Left renal cortex interstitium (tissue), 4 donors: Measurements from ENCODE around the gene SULT2B1. TPM values are rescaled to one million over a fixed set of nuclear protein-coding genes. Genes with fewer than 3 reads are reported as not detected.

Experiments used
- DNase-seq, 4 donors: peaks; one replicate each; pipeline ENCODE4 v3.0.0-alpha.2; 2013; ENCODE audit warnings: low read depth in 4 of 4, low spot score in 2 of 4, missing footprints in 1 of 4
- polyA plus RNA-seq, 4 donors: library from polyadenylated mRNA; unstranded; fragments of 120-200 nt; gene quantifications; one replicate each; pipeline ENCODE4 v1.2.1, GENCODE V29; 2013; ENCODE audit not compliant: insufficient read length in 4 of 4

The SULT2B1 gene
- polyA plus RNA-seq, 4 donors, result 0.25 to 0.39 (median 0.35) TPM

DNA sequence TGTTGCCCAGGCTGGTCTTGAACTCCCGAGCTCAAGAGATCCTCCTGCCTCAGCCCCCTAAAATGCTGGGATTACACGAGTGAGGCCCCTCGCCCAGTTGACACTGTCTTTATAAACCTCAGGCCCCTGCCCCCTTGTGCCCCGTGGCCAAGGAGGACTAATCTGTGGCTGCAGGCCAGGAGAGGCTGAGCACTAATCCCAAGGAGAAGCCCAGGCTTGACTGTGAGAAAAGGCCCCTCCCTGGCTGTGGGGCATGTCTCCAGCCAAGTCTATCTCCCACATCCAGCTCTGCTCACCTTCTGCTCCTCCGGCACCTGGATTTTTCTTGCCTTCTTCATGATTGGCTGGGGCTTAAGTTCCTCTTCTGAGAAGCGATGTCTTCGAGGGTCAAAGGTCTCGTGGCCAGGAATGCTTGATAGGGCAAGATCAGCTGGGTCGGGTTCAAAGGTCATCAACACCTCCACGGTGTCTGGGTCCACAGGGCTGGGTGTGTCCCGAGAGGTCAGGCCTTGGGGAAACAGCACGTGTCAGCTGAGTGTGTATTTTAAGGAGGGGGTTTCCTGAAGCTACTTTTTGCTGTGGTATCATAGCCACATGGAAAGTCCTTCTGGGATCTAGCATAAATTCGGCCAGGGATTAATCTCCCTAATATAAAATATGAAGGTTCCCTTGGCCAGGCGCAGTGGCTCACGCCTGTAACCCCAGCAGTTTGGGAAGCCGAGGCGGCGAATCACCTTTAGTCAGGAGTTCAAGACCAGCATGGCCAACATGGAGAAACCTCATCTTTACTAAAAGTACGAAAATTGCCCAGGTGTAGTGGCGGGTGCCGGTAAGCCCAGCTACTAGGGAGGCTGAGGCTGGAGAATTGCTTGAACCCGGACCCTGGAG is 81.4 kb downstream of the SULT2B1 start:
- no peak for DNase-seq

DNA sequence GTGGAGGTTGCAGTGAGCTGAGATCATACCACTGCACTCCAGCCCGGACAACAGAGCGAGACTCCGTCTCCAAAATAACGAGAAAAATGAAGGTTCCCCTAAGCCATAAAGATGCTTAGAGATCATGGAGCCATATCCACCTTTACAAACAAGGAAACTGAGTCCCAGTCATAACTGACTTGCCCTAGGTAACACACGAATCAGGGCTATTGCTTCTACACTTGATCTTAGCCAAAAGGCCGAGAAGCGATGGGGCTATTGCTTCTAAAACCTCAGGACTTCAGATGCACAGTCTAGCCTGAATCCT is 82.0 kb downstream of the SULT2B1 start:
- DNase-seq, result no peak

DNA sequence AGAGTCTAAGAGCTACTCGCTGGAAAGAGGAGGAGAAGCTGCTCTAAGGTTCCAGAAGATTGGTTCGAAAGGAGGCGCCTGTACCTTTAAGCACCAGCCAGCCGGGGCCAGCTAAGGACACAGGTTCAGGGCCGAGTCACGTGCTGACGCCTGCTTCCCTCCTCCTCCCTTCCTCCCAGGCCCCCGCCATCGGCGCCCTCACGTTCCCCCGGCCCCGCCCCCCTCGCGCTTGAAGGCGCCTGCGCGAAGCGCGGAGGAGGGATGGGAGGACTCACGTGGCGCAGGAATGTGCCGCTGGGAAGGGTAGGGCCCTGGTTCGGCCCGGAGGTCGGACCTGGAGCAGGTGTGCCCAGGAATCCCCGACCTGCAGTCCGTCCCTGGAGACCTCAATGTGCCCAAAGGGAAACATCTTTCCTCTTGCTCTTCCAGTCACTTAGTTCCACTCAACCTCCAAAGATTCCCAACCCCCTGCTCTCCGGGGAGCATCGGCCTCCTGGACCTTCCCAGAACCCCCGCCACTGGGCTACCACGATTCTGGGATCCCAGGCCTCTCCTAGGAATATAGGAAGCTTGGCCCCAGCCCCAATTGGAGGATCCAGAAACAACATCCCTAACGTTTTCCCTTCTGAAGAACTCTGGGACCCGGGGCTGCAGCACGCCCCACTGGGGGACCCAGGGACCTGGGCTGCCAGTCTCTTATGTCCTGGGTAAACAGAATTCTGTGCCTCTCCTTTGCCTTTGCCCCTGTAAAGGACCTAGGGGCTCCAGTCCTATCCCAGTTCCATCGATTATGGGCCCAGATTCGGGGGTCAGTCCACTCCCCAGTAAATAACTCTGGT is 82.7 kb downstream of the SULT2B1 start:
- peak in 2 of 4 donors; percentile 90 to 92 for DNase-seq

DNA sequence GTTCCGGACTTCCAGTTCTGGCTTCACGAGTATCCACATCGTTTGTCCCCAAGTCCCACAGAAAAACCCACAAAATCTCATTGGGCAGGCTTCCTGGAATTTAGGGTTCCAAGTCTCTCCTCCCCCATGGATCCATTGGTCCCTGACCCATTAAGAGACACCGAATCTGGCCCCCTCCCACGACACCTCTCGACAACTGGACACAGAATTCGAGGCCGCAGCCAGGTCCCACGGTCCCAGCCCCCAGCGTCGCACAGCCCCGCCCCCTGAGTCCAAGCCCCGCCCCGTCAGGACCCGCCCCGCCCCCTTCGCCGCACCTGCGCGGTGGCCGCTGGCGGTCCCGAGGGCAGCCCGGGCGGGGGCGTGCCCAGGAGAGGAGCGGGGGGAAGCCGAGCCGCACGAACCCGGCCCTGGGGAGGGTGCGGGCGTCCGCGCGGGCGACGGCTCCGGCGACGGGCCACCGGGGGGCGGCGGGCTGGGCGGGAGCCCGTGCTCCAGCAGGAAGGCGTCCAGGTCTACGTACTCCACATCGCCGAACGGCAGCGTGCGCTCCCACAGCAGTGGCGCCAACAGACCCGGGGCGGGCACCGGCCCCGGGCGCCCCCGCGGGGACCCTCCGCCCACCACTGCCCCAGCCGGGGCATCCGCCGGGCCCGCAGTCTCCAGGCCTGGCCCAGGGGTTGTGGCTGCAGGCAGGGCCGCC is 83.4 kb downstream of the SULT2B1 start:
- DNase-seq, result no peak

DNA sequence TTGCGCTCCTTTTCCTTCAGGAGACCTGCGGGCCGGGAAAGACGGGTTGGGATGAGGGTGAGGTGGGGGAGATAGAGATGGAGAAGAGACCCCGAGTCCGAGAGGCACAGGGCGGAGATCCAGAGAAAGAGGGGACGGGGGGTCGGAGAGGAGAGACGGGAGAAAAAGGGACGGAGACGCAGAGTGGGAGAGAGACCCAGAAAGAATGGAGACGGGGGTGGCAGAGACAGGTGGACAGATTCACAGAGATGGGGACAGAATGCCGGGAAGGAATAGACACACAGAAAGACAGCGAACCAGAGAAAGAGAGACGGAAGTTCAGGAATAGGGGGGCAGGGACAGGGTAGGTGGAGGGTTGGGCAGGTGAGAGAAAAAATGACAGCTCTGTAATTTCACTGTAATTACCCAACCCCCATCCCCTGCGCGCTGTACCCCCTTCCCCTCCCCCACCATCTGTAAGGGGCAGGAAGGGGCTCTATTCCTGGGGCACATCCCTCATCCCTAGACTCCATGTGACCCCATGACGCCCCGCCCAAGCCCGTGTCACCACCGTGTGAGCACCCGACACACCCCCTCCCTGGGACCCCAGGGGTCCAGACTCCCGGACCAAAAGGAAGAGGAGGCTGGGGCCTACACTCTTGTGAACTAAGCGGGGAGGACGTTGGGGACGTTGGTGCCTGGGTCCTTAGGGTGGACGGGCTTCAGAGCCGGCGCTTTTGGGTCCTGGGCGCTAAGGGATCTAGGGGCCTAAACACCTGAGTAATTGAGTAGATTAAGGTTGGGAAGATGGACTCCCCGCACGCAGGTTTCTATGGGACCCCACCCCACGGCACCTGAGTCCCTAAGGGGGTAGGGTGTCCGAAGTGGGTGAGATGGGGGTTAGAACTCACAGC is 84.2 kb downstream of the SULT2B1 start:
- DNase-seq, result no peak

DNA sequence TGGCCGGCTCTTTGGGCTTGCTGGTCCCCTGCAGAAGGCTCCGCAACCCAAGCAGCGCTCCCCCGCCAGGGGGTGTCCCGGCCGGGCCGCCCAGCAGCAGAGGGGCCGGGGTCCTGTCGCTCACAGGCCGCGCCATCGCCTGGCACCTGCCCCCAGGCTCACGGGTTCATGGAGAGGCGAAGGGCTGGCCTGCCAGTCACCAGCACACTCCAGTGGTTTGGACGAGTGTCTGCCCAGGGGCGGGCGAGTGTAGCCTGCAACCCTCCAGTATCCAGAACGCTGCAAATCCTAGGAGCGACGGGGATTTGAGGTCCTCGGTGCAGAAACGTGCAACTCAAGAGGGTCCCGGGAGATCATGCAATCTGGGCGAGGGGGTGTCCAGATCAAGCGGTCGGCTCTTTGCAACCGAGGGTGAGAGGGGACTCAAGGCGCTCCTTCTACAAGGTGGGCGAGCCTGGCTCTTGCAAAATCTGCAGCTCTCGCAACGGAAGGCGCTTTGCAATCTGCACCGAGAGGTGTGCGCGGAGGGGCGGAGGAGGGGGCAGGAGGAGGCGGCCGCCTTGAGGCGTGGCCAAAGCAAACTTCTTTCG is 85.0 kb downstream of the SULT2B1 start, which contains the start of gene DBP:
Gene DBP (minus strand): TSS at position 521 of the 590 bp plus-strand sequence. CDS start 385 bp downstream, at position 136.
- no peak for DNase-seq

DNA sequence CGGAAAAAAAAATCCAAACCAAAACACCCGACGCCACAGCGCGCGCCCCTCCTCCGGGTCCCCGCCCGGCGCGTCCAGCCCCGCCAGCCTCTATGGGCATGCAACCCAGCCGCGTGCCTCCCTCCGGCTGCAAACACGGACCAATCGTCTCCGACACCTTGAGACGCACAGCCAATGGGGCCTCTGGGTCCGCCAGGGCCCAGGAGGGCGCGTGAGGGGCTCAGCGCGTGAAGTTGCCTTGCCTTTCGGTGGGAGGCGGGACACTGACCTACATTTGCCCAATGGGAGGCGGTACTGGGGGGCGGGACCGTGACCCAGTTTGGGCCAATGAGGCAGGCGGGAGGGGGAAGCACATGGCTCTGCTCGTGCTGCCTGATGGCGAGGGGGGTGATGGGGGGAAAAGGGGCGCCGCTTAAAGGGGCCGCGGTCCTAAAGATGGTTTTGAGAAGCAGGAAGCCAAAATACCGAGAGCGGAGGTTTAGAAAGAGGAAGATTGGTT is 85.5 kb downstream of the SULT2B1 start:
- DNase-seq, result peak; percentile 97 to 99 (median 97)

DNA sequence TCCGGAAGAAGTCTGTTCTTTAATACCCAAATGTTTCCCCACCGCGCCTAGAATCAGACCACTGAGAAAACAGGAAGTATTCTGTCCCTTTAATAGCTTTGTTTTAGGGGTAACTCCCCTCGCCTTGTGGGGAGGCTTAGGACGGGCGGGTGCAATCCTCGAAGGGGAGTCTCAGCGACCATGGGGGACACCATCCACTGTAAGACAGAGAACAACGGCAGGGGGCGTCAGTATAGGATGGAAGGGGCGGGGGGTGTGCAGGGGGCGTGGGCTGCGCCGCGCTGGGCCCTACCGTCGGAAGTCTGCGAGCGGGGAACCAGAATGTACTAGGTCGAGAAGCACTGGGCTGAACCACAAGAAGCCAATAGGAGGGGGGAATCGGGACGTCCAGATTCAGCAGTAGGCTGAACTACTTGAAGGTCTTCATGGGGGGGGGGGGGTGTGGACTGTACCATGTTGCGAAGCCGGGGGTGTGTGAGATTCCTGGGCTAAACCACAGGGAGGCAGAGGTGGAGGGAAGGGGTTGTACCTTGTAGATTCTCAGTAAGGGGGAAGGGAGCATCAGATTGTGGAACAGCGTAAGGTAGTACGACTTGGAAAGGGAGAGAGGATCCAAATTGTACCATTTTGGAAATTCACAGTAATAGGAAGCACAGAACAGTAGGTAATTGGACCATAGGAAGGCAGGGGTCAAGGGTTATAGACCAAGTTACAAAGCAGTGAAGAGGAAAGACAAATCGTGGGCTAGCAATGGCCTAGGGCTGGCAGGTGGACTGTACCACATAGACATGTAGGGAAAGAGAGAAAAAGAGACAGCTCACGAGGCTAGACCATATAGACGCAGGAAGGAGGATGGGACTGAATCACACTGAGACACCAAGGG is 86.2 kb downstream of the SULT2B1 start:
- peak in 2 of 4 donors; percentile 87 to 89 for DNase-seq

DNA sequence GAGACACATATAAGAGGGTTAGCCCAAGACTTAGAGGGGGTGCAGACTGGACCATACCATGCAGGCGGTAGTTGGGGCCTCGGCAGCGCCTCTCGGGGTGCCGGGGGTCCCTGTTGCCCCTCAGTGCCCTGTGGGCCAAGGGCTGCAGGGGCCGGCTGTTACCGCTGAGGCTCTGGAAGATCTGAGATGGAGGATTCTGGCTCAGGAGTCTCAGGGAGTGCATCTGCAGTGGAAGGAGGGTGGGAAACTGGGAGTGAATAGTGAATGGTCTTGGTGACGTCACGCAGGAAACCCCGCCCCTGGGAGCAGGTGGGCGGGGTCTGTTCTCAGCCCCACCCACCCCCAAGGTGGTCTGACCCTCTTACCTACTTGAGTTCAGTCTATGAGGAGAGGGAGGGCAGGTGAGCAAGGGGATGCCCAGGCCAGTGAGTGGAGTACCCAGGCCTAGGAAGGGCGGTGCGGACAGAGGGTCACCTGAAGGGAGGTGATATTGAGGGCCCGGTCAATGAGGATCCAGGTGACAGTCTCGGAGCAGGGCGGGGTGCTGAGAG is 86.9 kb downstream of the SULT2B1 start:
- DNase-seq, result no peak

DNA sequence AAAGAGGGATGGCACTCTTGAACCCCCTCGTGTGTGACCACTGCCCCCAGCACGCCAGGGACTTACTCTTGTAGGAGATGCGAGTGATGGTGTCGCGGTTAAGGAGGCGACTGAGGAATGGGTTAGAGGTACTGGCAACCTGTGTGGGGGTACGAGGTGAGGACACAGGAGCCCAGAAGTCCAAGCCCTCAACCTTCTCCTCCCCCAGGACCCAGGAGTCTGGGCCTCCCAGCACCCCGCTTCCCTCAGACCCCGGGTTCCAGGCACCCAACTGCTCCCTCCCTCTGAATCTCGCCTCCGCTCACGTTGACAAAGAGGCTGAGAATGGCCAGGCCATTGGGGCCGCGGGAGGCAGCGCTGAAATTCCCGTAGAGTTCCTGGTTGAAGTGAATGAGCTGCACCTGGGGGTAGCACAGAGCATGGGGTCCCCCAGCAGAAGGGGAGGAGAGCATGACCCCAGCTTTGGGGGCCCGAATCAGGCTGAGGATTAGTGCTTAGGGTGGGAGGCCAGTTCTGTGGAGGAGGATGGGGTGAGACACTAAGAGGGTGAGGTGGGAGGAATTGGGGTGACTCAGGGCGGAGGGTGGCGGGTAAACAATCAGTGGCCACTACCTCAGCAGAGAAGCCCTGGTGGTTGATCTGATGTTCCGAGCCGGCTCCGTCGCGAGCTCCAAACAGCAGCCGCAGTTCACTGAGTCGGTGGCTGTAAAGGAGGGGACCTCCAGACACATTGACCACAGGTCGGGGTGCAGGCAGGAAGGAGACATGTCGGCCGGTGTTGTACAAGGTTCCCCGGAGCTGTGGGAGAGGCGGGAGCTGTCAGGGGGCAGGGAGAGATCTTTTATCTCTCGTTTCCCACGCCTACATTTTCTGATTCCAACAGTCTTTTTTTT is 87.8 kb downstream of the SULT2B1 start:
- no peak for DNase-seq

DNA sequence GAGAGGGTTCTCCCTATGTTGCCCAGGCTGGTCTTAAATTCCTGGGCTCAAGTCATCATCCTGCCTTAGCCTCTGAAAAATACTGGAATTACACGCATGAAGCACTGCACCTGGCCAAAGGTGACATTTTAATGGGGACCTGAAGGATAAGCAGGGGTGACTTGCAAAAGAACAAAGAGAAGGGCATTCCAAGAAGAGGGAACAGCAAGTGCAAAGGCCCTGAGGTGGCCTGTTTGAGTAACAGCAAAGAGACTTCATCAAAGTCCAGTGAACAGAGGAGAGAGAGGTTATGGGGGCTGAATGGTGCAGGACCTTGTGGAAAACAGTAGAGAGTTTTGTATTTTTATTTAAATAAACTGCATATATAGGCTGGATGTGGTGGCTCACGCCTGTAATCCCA is 89.9 kb downstream of the SULT2B1 start:
- no peak for DNase-seq

DNA sequence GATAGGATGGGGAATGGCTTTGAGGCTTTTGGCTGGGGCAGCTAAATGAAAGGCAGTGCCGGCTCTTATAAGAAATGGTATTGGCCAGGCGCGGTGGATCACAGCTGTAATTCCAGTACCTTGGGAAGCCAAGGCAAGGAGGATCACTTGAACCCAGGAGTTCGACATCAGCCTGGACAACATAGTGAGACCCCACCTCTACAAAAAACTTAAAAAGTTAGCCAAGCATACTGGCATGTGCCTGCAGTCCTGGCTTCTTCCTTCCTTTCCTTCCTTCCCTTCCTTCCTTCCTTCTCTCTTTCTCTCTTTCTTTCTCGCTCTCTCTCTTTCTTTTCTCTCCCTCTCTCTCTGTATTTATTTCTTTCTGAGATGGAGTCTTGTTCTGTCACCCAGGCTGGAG is 90.9 kb downstream of the SULT2B1 start:
- no peak for DNase-seq

DNA sequence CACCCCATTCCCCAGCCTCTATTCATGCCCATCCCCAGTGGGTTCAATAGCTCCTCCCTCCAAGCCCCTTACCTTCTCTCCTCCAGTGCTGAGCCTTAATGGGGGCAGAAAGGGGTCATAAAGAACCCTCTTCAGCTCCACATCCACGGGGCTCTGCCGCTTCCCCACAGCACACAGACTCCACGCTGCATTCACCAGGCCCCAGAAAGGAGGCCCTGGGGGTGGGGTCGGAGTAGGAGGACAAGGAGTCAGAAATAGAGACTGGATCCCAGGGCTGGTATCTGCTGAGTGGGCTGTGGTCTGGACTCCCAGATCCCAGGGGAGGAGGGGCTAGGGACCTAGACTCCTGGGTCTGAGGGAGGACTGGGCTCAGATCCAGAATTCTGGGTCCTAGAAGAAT is 92.4 kb downstream of the SULT2B1 start:
- DNase-seq, result no peak

DNA sequence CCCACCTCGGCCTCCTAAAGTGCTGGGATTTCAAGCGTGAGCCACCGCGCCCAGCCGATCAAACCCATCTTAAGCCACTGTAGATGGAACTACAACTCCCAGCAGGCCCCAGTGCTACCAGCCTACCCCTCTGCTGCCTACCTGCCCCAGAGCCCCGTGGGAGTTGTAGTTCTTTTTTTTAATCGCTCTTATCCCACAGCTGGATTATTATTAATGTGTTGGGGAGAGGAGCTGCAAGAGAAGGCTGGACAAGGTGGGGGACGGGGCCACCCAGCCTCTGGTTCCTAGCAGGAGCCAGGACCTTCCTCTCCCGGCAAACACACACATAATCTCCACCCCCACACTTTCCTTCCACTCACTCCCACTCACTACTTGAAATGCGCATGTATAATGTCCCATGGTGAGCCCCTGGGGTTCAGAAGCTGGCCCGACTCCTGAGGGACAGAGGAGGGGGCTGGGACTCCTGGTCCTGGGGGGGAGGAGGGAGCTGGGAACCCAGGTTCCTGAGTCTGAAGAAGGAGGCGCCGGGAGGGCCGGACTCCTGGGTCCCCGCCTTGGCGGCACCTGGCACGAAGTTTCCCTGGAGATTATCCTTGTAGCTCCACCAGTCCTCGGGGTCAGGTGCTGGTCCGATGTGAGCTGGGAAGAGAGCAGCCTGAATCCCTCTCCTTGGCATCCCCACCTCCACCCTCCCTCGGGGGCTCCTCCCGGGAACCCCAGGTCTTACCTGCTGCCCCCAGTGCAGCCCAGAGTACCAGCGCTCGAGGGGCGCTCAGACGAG is 93.1 kb downstream of the SULT2B1 start:
- DNase-seq, result peak in 2 of 4 donors; percentile 57 to 61

DNA sequence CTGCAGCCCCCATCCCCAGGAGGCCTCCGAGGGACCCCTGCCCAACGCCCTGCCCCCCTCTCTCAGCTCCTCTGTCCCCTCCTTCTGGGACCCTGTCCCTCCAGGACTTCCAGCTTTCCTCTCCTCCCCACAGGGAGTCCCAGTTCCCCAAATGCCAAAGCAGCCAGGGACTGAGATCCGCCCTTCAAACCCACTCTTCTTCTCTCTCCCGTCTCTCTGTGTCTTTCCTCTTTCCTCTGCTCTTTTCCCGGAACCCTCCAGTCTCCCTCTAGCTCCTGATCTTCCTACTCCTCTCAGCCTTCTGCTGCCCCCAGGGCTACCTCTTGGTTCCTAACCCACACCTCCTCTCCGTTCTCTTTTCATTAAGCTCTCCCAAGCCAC is 93.6 kb downstream of the SULT2B1 start:
- no peak for DNase-seq

DNA sequence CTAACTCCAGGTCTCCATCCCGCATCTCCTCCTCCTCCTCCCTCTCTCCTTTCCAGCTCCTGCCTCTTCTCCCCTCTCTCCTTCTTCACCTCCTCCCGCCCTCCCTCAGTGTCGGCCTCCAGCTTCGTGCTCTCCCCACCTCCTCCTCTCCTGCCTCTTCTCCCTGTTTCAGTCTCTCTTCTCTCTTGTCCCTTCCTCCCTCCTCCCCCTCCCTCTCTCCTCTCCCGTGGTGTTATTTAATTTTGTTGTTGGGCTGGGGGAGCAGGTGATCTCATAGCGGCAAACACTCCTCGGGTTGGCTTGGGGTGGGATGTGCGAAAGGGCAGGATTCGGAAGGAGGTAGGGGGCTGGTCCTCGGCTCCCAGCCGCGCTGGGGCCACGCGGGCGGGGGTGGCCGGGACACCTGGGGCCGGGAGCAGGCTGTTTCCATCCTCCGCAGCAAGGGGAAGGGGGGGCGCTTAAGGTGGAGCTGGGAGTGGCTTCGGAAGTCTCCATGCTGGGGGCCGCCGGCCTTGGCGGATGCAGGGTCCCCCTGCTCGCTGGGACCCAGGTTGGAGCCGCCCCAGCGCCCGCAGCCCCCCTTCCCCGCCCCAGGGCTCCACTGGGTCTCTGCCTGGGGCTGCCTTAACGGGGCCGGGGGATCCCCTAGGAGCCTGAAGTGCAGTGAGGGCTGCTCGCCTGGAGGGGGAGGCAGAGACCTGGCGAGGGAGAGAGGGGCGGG is 94.2 kb downstream of the SULT2B1 start, which contains the start of gene CA11:
Gene CA11 (minus strand): TSS at position 187 of the 721 bp plus-strand sequence. CDS start 555 bp downstream, outside the sequence.
- peak in 2 of 4 donors; percentile 85 to 91 for DNase-seq
